Transverse colon (tissue), 4 donors: ENCODE data around the gene PRMT6. TPM values are rescaled to one million over a fixed set of nuclear protein-coding genes. Genes with fewer than 3 reads are reported as not detected.

Experiments
- DNase-seq: peaks from one replicate; pipeline ENCODE4 v3.0.0-alpha.2; 2019
- H3K27ac ChIP-seq, 4 donors: fragments of 200-600 bp; sonication (generic); 2 replicates each; pipeline ENCODE4 v1.5.1; 2016 to 2018; ENCODE audit warnings: inconsistent platforms in 4 of 4
- H3K27me3 ChIP-seq: fragments of 200-600 bp; sonication (generic); 2 replicates; pipeline ENCODE4 v1.5.1; 2017; ENCODE audit warnings: inconsistent platforms
- H3K36me3 ChIP-seq, 4 donors: fragments of 200-600 bp; sonication (generic); 2 replicates each; pipeline ENCODE4 v1.5.1; 2017 to 2019; ENCODE audit warnings: inconsistent platforms in 4 of 4
- H3K4me1 ChIP-seq, 4 donors: fragments of 200-600 bp; sonication (generic); 2 replicates each; pipeline ENCODE4 v1.5.1; 2017 to 2020; ENCODE audit warnings: inconsistent platforms in 4 of 4
- H3K4me3 ChIP-seq, 4 donors: fragments of 200-600 bp; sonication (generic); 1 replicate in 1 of 4; 2 replicates in 3 of 4; pipeline versions ENCODE4 v1.5.1 to v1.6.1; 2017 to 2019; ENCODE audit warnings: inconsistent platforms in 4 of 4
- H3K9me3 ChIP-seq, 2 donors: fragments of 200-600 bp; sonication (generic); 2 replicates each; pipeline ENCODE4 v1.5.1; 2017 to 2019; ENCODE audit warnings: inconsistent platforms in 2 of 2
- EP300 ChIP-seq: sonication (generic); formaldehyde crosslinking; IDR thresholded peaks from one replicate; pipeline ENCODE4 v1.6.1; 2017; ENCODE audit warnings: antibody characterized with exemption, low read depth
- POLR2A ChIP-seq: fragments of 450-650 bp; IDR thresholded peaks from one replicate; pipeline ENCODE4 v1.6.1; 2016; ENCODE audit warnings: antibody characterized with exemption, mild to moderate bottlenecking, moderate library complexity
- POLR2AphosphoS5 ChIP-seq, 3 donors: sonication (generic); formaldehyde crosslinking; IDR thresholded peaks; one replicate each; pipeline ENCODE4 v1.6.1; 2016; ENCODE audit warnings: antibody characterized with exemption in 3 of 3
- WGBS, 2 donors: methylation state at CpG; one replicate each; pipeline ENCODE4 v1.1.5; 2018; ENCODE audit warnings: low coverage in 1 of 2; 5-methylcytosine and 5-hydroxymethylcytosine counted together
- in situ Hi-C, 4 donors: fragments of 200-750 bp; cut with MboI; loops; one replicate each; pipeline versions ENCODE4 v1.15.0 to v1.15.1; 2017; ENCODE audit warnings: low sequenced_read_pairs in 3 of 4, low pct_ligation_motif_present in 1 of 4, low pct_unique_long_range_greater_than_20kb in 1 of 4
- intact Hi-C: fragments of 100-400 bp; cut with DNase I; formaldehyde crosslinking; loops from one replicate; pipeline ENCODE4 v1.15.1; 2023; ENCODE audit warnings: low total_unique reads
- total RNA-seq, 4 donors: library from RNA; depleted of rRNA; stranded (reverse); fragments of >200 nt; gene quantifications; one replicate each; pipeline ENCODE4 v1.1.0, GENCODE V29; 2016
- TF ChIP-seq, protein P1 (sequence below), 5 experiments: fragments of 200-600 bp in 3 of 5; fragments of 450-650 bp in 2 of 5; sonication (generic) in 3 of 5; IDR thresholded peaks; 1 replicate in 2 of 5; 2 replicates in 3 of 5; pipeline ENCODE4 v1.5.1; 2016 to 2017; ENCODE audit warnings: antibody characterized with exemption in 5 of 5, inconsistent platforms in 3 of 5, mild to moderate bottlenecking in 2 of 5, moderate library complexity in 1 of 5

PRMT6 gene
- total RNA-seq, 4 donors from 2014 or later: 10.7 to 15.7 (median 12.0) TPM

DNA sequence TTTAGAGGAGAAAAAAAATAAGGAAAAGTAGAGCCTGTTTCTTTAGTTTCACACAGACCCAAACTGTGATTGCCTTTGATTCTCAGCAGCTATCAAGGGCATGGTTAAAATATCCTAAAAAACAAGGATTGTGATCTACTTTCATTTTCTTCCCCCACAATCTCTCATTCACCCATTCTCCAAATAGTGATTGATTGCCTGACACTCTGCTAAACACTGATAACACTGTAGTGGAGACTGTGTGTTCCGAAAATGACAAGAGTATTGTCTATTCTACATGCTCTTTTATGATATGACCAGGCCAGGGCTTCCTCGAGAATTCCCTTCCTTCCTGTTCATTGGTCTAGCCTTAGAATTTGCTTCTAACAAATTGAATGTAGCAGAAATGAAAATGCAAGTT is 40.2 kb downstream of the PRMT6 start:
- Histone ChIP-seq H3K9me3 (no peaks in the 10 kb centered on the region), H3K4me3 (no peak overlapping the region), H3K27ac (no peak overlapping the region), H3K4me1 (no peaks in the 10 kb centered on the region), H3K36me3 (no peaks in the 10 kb centered on the region), H3K27me3 (no peaks in the 10 kb centered on the region)
- in situ Hi-C loops: no loop called here
- intact Hi-C loops: no loop called here
- DNase-seq: no peak
- 35 to 57% methylated on average over 2 of the region's 2 CpGs for WGBS, 2 donors
- no peak for TF ChIP-seq POLR2A
- no peak for TF ChIP-seq EP300
- no peak for TF ChIP-seq POLR2AphosphoS5 (IDR thresholded peaks at IDR 0.05)
- TF ChIP-seq, protein P1, sequence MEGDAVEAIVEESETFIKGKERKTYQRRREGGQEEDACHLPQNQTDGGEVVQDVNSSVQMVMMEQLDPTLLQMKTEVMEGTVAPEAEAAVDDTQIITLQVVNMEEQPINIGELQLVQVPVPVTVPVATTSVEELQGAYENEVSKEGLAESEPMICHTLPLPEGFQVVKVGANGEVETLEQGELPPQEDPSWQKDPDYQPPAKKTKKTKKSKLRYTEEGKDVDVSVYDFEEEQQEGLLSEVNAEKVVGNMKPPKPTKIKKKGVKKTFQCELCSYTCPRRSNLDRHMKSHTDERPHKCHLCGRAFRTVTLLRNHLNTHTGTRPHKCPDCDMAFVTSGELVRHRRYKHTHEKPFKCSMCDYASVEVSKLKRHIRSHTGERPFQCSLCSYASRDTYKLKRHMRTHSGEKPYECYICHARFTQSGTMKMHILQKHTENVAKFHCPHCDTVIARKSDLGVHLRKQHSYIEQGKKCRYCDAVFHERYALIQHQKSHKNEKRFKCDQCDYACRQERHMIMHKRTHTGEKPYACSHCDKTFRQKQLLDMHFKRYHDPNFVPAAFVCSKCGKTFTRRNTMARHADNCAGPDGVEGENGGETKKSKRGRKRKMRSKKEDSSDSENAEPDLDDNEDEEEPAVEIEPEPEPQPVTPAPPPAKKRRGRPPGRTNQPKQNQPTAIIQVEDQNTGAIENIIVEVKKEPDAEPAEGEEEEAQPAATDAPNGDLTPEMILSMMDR (IDR thresholded peaks at IDR 0.05): no peak

DNA sequence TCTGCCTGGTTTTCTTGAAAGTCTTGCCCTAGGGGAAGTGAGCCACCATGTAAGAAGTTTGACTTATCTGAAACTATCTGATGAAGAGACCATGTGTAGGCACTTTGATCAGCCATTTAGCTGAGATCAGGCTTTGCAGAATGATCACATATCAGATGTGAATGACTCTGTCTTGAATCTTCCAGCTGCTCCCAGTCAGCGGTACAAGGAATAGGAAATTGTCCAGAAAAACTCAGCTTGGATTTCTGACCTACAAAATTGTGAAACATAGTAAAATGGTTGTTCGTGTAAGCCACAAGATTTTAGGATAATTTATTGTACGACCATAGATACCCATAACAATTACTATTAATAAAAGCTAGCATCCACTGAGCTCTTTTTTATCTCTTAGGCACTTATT is 42.5 kb downstream of the PRMT6 start:
- no peak overlapping the region for H3K27ac ChIP-seq
- intact Hi-C loops: no loop called here
- no peak for DNase-seq
- WGBS, 2 donors: 71 to 79% methylated on average over 3 of the region's 3 CpGs
- no peaks in the 10 kb centered on the region for H3K9me3 ChIP-seq
- no peak overlapping the region for H3K4me3 ChIP-seq
- TF ChIP-seq POLR2A: no peak
- H3K27me3 ChIP-seq: no peaks in the 10 kb centered on the region
- in situ Hi-C loops: no loop called here
- H3K4me1 ChIP-seq: no peaks in the 10 kb centered on the region
- H3K36me3 ChIP-seq: no peaks in the 10 kb centered on the region

DNA sequence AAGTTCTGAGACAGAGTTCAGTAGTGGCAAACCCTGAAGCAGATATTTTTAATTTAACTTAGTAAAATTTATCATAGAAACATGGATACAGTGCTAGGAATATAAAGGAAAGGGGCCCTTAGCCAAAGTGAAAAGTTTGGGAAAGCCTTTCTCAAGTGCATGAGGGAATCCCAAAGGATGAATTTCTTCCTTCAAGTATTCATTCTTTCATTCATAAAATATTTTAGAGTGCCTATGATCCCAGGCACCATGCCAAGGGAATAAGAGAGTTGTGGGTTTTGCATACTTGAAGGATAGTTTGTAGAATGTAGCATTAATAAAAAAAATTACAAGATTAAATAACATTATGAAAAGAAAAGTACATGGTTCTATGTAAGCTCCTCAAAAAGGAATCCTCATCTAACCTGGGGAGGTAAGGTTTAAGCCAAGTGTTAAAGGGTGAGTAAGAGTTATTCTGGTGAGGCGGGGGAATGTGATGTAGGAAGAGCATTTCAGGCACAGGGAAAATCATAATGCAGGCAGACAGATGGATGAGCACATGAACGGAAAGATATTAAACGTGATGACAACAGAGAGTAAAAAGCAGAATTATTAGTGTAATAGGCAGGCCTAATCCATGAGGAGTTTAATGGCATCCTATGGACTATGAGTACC is 44.0 kb downstream of the PRMT6 start:
- intact Hi-C loops (no loop called here), in situ Hi-C loops (no loop called here)
- DNase-seq: no peak
- 79 to 80% methylated on average over 3 of the region's 3 CpGs for WGBS, 2 donors
- TF ChIP-seq EP300: no peak
- H3K27ac ChIP-seq: no peak overlapping the region
- no peak overlapping the region for H3K4me3 ChIP-seq
- H3K27me3 ChIP-seq: no peaks in the 10 kb centered on the region
- no peaks in the 10 kb centered on the region for H3K4me1 ChIP-seq
- H3K9me3 ChIP-seq: no peaks in the 10 kb centered on the region
- no peaks in the 10 kb centered on the region for H3K36me3 ChIP-seq

DNA sequence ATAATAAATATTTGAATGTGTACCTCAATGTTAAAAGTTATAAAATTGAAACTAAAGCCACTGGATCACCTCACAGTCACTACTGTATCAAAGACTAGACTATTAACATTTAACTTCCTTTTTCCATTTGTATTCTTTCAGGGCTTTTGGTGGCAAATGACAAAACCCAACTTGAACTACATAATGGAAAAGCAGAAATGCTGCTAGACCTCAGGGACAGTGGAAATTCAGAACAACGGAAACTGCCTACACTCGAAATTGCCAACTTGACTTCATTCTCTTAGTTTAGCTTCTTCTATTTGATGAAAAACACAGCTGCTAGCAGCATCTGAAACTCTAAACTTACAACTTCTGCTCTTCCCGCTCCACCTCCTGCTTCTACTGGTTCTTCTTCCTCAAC is 49.4 kb downstream of the PRMT6 start:
- H3K27me3 ChIP-seq: no peaks in the 10 kb centered on the region
- H3K36me3 ChIP-seq: no peaks in the 10 kb centered on the region
- 76 to 92% methylated on average over 3 of the region's 3 CpGs for WGBS, 2 donors
- H3K27ac ChIP-seq: no peak overlapping the region
- intact Hi-C loops (no loop called here), in situ Hi-C loops (no loop called here)
- no peak overlapping the region for H3K4me3 ChIP-seq
- no peaks in the 10 kb centered on the region for H3K4me1 ChIP-seq
- TF ChIP-seq EP300 (no peak), POLR2A (no peak), POLR2AphosphoS5 (IDR thresholded peaks at IDR 0.05) (no peak)
- TF ChIP-seq, protein P1 (IDR thresholded peaks at IDR 0.05): no peak
- no peak for DNase-seq
- H3K9me3 ChIP-seq: no peaks in the 10 kb centered on the region

Other genes with a start within 250 kb of the PRMT6 start
- 1 to 10 TPM in 3 of 4 donors, not detected in 1; 1.8 to 6.4 (median 3.5) TPM for gene NTNG1, start 84.4 kb downstream of the PRMT6 start, total RNA-seq